DND-41 (cell line): ENCODE data around the gene ULBP3.

Experiments
- ATAC-seq: fragments of 200-7000 bp; cut with Tn5 transposase; 3 replicates; pipeline ENCODE4 v1.9.1; 2021; ENCODE audit warnings: low read depth; ENCODE audit not compliant: insufficient read depth
- DNase-seq: peaks from one replicate; pipeline ENCODE4 v3.0.0-alpha.2; 2020
- H2AFZ ChIP-seq: 2 replicates; pipeline ENCODE4 v1.6.0; 2012; ENCODE audit warnings: low read depth, low read length
- H3K27ac ChIP-seq: 2 replicates; pipeline ENCODE4 v1.5.1; 2012; ENCODE audit warnings: low read length, inconsistent platforms
- H3K27me3 ChIP-seq: fragments of 200-600 bp; sonication (generic); 2 replicates; pipeline ENCODE4 v1.6.0; 2012; ENCODE audit warnings: low read length, mild to moderate bottlenecking, inconsistent platforms; ENCODE audit not compliant: insufficient read depth, poor library complexity
- H3K36me3 ChIP-seq: 2 replicates; pipeline ENCODE4 v1.5.1; 2012; ENCODE audit warnings: low read length, inconsistent platforms; ENCODE audit not compliant: insufficient read depth
- H3K4me1 ChIP-seq: 2 replicates; pipeline ENCODE4 v1.5.1; 2012; ENCODE audit warnings: mild to moderate bottlenecking, low read length; ENCODE audit not compliant: insufficient read depth
- H3K4me2 ChIP-seq: 2 replicates; pipeline ENCODE4 v1.6.0; 2012; ENCODE audit warnings: mild to moderate bottlenecking, moderate library complexity, low read length, inconsistent platforms; ENCODE audit not compliant: insufficient read depth
- H3K4me3 ChIP-seq, 2 experiments: fragments of 200-600 bp in 1 of 2; shearing (Covaris generic) in 1 of 2; 2 replicates each; pipeline ENCODE4 v1.5.1; 2012 to 2016; ENCODE audit warnings: inconsistent platforms in 2 of 2, low read length in 2 of 2, mild to moderate bottlenecking in 2 of 2, low read depth in 1 of 2, moderate library complexity in 1 of 2
- H3K79me2 ChIP-seq: 2 replicates; pipeline ENCODE4 v1.6.0; 2012; ENCODE audit warnings: low read length, inconsistent platforms; ENCODE audit not compliant: insufficient read depth
- H3K9ac ChIP-seq: 2 replicates; pipeline ENCODE4 v1.6.0; 2012; ENCODE audit warnings: low read depth, mild to moderate bottlenecking, inconsistent platforms, low read length, moderate library complexity
- H3K9me3 ChIP-seq: 2 replicates; pipeline ENCODE4 v1.5.1; 2012; ENCODE audit warnings: low read length, moderate library complexity, mild to moderate bottlenecking, inconsistent platforms; ENCODE audit not compliant: insufficient read depth, severe bottlenecking
- H4K20me1 ChIP-seq: 2 replicates; pipeline ENCODE4 v1.6.0; 2012; ENCODE audit warnings: low read length; ENCODE audit not compliant: insufficient read depth
- CTCF ChIP-seq: IDR thresholded peaks from 2 replicates; pipeline ENCODE4 v1.5.1; 2012; ENCODE audit warnings: borderline replicate concordance, low read length, moderate library complexity, mild to moderate bottlenecking; ENCODE audit not compliant: poor library complexity, severe bottlenecking; ENCODE audit errors: extremely low read depth
- EZH2 ChIP-seq: IDR thresholded peaks from 3 replicates; pipeline ENCODE4 v1.6.1; 2012; ENCODE audit warnings: borderline replicate concordance, low read depth, mild to moderate bottlenecking, moderate library complexity, low read length, inconsistent platforms; ENCODE audit not compliant: severe bottlenecking

Gene ULBP3

GRCh38 chr6:150043501-150044412, 25.2 kb downstream of the ULBP3 start:
- DNase-seq = no peak
- H3K9me3 ChIP-seq = no peaks in the 10 kb centered on the region
- no peak overlapping the region for H2AFZ ChIP-seq
- H4K20me1 ChIP-seq = no peaks in the 10 kb centered on the region
- no peak overlapping the region for H3K27ac ChIP-seq
- ATAC-seq = no peak
- no peaks in the 10 kb centered on the region for H3K79me2 ChIP-seq
- H3K4me1 ChIP-seq = no peaks in the 10 kb centered on the region
- no peak overlapping the region for H3K4me3 ChIP-seq
- H3K9ac ChIP-seq = no peak overlapping the region
- no peak overlapping the region for H3K4me2 ChIP-seq
- H3K27me3 ChIP-seq = peaks cover 28% of the 10 kb centered on the region
- H3K36me3 ChIP-seq = no peaks in the 10 kb centered on the region
- TF ChIP-seq CTCF (no peak), EZH2 (no peak)

- Histone ChIP-seq H3K27me3 (peaks cover 28% of the 10 kb centered on the region), H3K9me3 (no peaks in the 10 kb centered on the region), H3K4me2 (no peak overlapping the region), H3K36me3 (no peaks in the 10 kb centered on the region), H2AFZ (no peak overlapping the region), H3K4me3 (no peak overlapping the region), H3K79me2 (no peaks in the 10 kb centered on the region), H3K9ac (no peak overlapping the region), H4K20me1 (no peaks in the 10 kb centered on the region), H3K27ac (no peak overlapping the region), H3K4me1 (no peaks in the 10 kb centered on the region)
- no peak for DNase-seq
- ATAC-seq = no peak
- TF ChIP-seq EZH2 (no peak), CTCF (no peak)
These were observed 25.8 kb downstream of the ULBP3 start for GRCh38 chr6:150043096-150043495.

- Histone ChIP-seq H3K9me3 (no peaks in the 10 kb centered on the region), H3K27me3 (peaks cover 27% of the 10 kb centered on the region), H3K9ac (no peak overlapping the region), H3K4me1 (no peaks in the 10 kb centered on the region), H2AFZ (no peak overlapping the region), H3K79me2 (no peaks in the 10 kb centered on the region), H3K27ac (no peak overlapping the region), H4K20me1 (no peaks in the 10 kb centered on the region; the same call in 1 of the 2 replicates), H3K4me3 (no peak overlapping the region), H3K4me2 (no peak overlapping the region), H3K36me3 (no peaks in the 10 kb centered on the region)
- ATAC-seq (no peak), DNase-seq (no peak)
- no peak for TF ChIP-seq CTCF
- no peak for TF ChIP-seq EZH2
These were observed 30.5 kb downstream of the ULBP3 start for GRCh38 chr6:150038202-150039062.
